Activated naive CD4-positive, alpha-beta T cell treated with anti-CD3 and anti-CD28 coated beads for 36 hours (primary cell): ENCODE results near the gene LENEP. TPM values are rescaled to one million over a fixed set of nuclear protein-coding genes. Genes with fewer than 3 reads are reported as not detected.

Experiments used
- CTCF ChIA-PET: fragments of 350-600 bp; sonication (Branson Sonifier 250); formaldehyde crosslinking; loops from one replicate; lab custom pipeline; 2021; ENCODE audit warnings: antibody characterized with exemption; lab: Charles Lee
- DNase-seq: peaks from one replicate; pipeline ENCODE4 v3.0.0-alpha.2; 2020
- H3K27ac Mint-ChIP-seq: one replicate; pipeline ENCODE4 v1.8.0; 2021; ENCODE audit warnings: mild to moderate bottlenecking, mixed read lengths
- H3K27me3 Mint-ChIP-seq: one replicate; pipeline ENCODE4 v1.8.0; 2021; ENCODE audit warnings: low read depth, mixed read lengths
- H3K36me3 Mint-ChIP-seq: one replicate; pipeline ENCODE4 v1.8.0; 2021; ENCODE audit warnings: low read depth, mixed read lengths
- H3K4me1 Mint-ChIP-seq: one replicate; pipeline ENCODE4 v1.8.0; 2021; ENCODE audit warnings: low read depth, mixed read lengths
- H3K4me3 Mint-ChIP-seq: one replicate; pipeline ENCODE4 v1.8.0; 2021; ENCODE audit warnings: mild to moderate bottlenecking, moderate library complexity, mixed read lengths
- H3K9me3 Mint-ChIP-seq: one replicate; pipeline ENCODE4 v1.8.0; 2021; ENCODE audit warnings: mixed read lengths
- intact Hi-C: fragments of 100-400 bp; cut with micrococcal nuclease; formaldehyde crosslinking; loops from one replicate; pipeline ENCODE4 v1.15.1; 2023
- total RNA-seq, 2 experiments: library from RNA; stranded (reverse); gene quantifications; one replicate each; pipeline ENCODE4 v1.2.3, GENCODE V29; 2021

Gene LENEP
- total RNA-seq, 2 experiments from 2014 or later, result 0.36 to 0.99 TPM

DNA sequence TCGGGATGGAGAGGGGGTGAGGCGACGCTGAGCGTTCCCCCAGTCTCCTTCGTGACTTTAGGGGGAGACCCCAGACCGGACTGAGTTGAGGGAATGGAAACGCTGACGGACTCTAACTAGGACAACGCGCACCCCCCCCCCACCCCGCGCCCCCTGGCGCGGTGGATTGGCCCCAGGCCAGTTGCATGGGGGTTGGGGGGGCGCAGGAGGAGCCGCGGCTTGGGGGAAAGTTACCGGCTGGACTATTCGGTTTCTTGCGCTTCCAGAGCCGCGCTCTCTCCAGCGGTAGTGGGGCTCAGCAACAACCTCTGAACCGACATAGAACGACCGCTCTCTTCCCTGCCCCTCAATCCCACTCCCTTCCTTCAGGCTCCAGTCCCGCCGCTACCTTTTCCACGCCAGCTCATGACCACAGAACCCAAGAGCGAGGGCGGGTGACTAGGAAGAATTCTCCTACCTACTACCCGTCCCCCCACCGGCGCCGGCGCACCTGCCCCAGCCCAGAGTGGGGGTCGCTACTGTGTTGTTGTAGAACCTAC lies 9.9 kb downstream of the LENEP start:
- Mint-ChIP-seq H3K4me1 (peaks cover 51% of the 10 kb centered on the region), H3K4me3 (peak overlapping the region; percentile 88), H3K27ac (peak overlapping the region; percentile 100), H3K36me3 (peaks cover 13% of the 10 kb centered on the region), H3K9me3 (no peaks in the 10 kb centered on the region), H3K27me3 (no peaks in the 10 kb centered on the region)
- peak; percentile 51 for DNase-seq
- intact Hi-C loops, result loop anchor here (5.0 to 10.0 kb wide), 5 partner anchors 189 to 1038 kb away; partner anchors contain the start of genes AQP10, ATP8B2, CREB3L4 and IL6R
- CTCF ChIA-PET, result interaction anchor here (0.8 to 1.8 kb wide), 5 partner anchors 10 to 48 kb away, joined by 3 to 8 read pairs (median 4); partner anchors contain the start of gene ADAM15

DNA sequence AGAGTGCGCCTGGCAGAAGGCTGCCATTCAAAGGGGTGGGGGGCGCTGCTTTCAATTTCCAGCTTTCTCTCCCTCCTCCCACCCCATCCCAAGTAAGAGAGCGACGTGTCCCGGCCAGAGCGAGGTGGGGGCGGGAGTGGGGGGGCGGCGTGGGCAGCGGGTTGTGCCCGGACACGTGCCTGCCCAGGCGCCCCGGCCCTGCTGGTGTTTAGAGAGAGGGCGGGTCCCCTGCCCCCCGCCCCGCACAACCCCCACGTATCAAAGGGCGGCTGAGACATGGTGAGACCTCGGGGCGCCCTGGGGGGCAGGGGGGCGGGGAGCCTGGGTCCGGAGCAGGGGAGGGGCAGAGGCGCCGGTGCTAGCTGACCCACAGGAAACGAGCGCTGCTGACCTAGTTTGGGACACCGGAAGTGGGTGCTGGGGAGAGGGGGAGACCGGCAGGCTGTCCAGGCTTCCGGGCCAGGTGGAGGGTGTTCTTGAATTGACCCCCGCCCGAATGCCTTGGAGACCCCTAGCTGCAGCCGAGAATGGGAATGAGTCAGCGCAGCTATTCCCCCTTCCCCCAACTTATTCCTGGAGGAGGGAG lies 10.5 kb downstream of the LENEP start:
- intact Hi-C loops, result loop anchor here (1.0 to 10.0 kb wide), 6 partner anchors 188 to 1039 kb away; partner anchors contain the start of genes ADAR, AQP10, ATP8B2 and CREB3L4
- no peaks in the 10 kb centered on the region for H3K27me3 Mint-ChIP-seq
- peaks cover 15% of the 10 kb centered on the region for H3K36me3 Mint-ChIP-seq
- peaks cover 51% of the 10 kb centered on the region for H3K4me1 Mint-ChIP-seq
- peak overlapping the region; percentile 100 for H3K27ac Mint-ChIP-seq
- CTCF ChIA-PET, result interaction anchor here (0.8 to 1.8 kb wide), 4 partner anchors 9 to 20 kb away, joined by 3 to 8 read pairs (median 4); no protein-coding TSS in a partner anchor
- peak overlapping the region; percentile 88 for H3K4me3 Mint-ChIP-seq
- H3K9me3 Mint-ChIP-seq, result no peaks in the 10 kb centered on the region
- peak; percentile 55 for DNase-seq

- CTCF ChIA-PET, result interaction anchor here (0.6 to 1.7 kb wide), 3 partner anchors 11 to 31 kb away, joined by 3 to 4 read pairs (median 4); no protein-coding TSS in a partner anchor
- intact Hi-C loops, result loop anchor here (1.0 to 10.0 kb wide), 6 partner anchors 188 to 1040 kb away; partner anchors contain the start of genes ADAR, AQP10, ATP8B2 and CREB3L4
- H3K27me3 Mint-ChIP-seq, result no peaks in the 10 kb centered on the region
Measured at GRCh38 chr1:155004352-155005075, 11.1 kb downstream of the LENEP start.

GRCh38 chr1:155005076-155006011 lies 12.0 kb downstream of the LENEP start:
- DNase-seq, result peak; percentile 39
- peaks cover 44% of the 10 kb centered on the region for H3K4me1 Mint-ChIP-seq
- CTCF ChIA-PET, result interaction anchor here (0.6 to 1.9 kb wide), 2 partner anchors 11 to 32 kb away, joined by 3 to 17 read pairs; no protein-coding TSS in a partner anchor
- H3K27me3 Mint-ChIP-seq, result no peaks in the 10 kb centered on the region
- H3K36me3 Mint-ChIP-seq, result peaks cover 29% of the 10 kb centered on the region
- H3K4me3 Mint-ChIP-seq, result peak overlapping the region; percentile 88
- peak overlapping the region; percentile 100 for H3K27ac Mint-ChIP-seq
- H3K9me3 Mint-ChIP-seq, result no peaks in the 10 kb centered on the region
- intact Hi-C loops, result loop anchor here (10.0 kb wide), 2 partner anchors 681 to 1041 kb away; partner anchors contain the start of genes AQP10, ATP8B2, CREB3L4 and SLC39A1

More at GRCh38 chr1:155004352-155005075, 11.1 kb downstream of the LENEP start:
- Mint-ChIP-seq H3K4me3 (peak overlapping the region; percentile 88), H3K4me1 (peaks cover 46% of the 10 kb centered on the region), H3K9me3 (no peaks in the 10 kb centered on the region), H3K36me3 (peaks cover 21% of the 10 kb centered on the region), H3K27ac (peak overlapping the region; percentile 100)
- peak; percentile 66 for DNase-seq

DNA sequence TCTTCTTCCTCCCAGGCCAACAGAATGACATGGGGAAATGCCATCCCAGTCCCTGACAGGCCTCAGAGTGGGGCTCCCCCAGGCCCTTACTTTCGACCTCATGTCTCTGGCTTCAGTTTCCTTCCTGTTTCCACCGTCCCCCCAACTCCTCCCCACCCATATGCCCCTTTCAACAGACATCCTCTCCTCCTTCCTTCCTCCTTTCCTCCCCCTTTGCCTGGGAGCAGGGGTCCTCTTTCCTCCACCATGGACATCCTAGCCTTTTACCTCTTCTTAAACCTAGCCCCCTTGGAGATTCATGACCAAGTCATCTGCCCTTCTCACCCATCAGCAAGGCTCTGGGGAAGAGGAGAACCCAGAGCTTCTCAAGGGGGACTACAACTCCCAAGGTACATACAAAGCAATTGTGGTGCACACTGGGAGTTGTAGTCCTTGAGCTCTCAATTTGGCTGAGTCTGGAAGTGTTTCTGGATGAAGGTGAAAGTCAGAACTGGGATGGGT lies 13.3 kb downstream of the LENEP start:
- peaks cover 55% of the 10 kb centered on the region for H3K4me1 Mint-ChIP-seq
- peak overlapping the region; percentile 100 for H3K27ac Mint-ChIP-seq
- no peaks in the 10 kb centered on the region for H3K9me3 Mint-ChIP-seq
- intact Hi-C loops, result loop anchor here (10.0 kb wide), 2 partner anchors 682 to 1042 kb away; partner anchors contain the start of genes AQP10, ATP8B2, CREB3L4 and SLC39A1
- H3K27me3 Mint-ChIP-seq, result no peaks in the 10 kb centered on the region
- peak; percentile 75 for DNase-seq
- CTCF ChIA-PET, result interaction anchor here (0.6 to 2.8 kb wide), 3 partner anchors 9 to 11 kb away, joined by 3 to 21 read pairs (median 17); no protein-coding TSS in a partner anchor
- peak overlapping the region; percentile 76 for H3K4me3 Mint-ChIP-seq
- peaks cover 36% of the 10 kb centered on the region for H3K36me3 Mint-ChIP-seq

DNA sequence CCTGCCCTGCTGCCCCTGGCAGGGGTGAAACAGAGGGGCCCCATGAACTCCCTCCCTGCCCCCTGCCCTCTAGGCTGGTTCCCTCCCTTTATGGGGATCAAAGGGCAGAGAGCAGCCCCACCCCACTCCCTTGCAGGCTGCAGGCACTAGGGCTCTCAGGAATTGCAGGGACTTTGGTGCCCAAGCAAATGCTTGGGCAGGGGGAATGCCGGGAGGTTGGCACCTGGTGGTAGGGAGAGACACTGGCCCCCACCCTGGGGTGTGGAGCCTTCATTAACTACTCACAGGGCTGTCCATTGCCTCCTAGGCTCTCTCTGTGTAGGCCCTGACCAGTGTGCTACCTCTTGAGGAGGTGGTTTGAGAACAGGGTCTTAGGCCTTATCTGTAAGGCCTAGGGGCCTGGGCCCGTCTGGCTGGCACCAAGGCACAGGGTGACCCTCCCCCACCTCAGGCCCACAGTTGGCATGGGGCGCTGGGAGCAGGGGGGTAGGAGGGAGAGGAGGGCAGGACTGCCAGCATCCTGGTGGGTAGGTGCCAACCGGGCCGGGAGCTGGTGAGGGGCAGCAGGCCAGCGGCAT lies 14.0 kb downstream of the LENEP start:
- peaks cover 60% of the 10 kb centered on the region for H3K4me1 Mint-ChIP-seq
- no peaks in the 10 kb centered on the region for H3K9me3 Mint-ChIP-seq
- H3K36me3 Mint-ChIP-seq, result peaks cover 39% of the 10 kb centered on the region
- intact Hi-C loops, result loop anchor here (10.0 kb wide), 2 partner anchors 683 to 1043 kb away; partner anchors contain the start of genes AQP10, ATP8B2, CREB3L4 and SLC39A1
- no peak for DNase-seq
- no peaks in the 10 kb centered on the region for H3K27me3 Mint-ChIP-seq
- peak overlapping the region; percentile 100 for H3K27ac Mint-ChIP-seq
- CTCF ChIA-PET, result interaction anchor here (1.1 to 2.8 kb wide), 6 partner anchors 9 to 63 kb away, joined by 3 to 21 read pairs (median 6); no protein-coding TSS in a partner anchor
- peak overlapping the region; percentile 76 for H3K4me3 Mint-ChIP-seq

DNA sequence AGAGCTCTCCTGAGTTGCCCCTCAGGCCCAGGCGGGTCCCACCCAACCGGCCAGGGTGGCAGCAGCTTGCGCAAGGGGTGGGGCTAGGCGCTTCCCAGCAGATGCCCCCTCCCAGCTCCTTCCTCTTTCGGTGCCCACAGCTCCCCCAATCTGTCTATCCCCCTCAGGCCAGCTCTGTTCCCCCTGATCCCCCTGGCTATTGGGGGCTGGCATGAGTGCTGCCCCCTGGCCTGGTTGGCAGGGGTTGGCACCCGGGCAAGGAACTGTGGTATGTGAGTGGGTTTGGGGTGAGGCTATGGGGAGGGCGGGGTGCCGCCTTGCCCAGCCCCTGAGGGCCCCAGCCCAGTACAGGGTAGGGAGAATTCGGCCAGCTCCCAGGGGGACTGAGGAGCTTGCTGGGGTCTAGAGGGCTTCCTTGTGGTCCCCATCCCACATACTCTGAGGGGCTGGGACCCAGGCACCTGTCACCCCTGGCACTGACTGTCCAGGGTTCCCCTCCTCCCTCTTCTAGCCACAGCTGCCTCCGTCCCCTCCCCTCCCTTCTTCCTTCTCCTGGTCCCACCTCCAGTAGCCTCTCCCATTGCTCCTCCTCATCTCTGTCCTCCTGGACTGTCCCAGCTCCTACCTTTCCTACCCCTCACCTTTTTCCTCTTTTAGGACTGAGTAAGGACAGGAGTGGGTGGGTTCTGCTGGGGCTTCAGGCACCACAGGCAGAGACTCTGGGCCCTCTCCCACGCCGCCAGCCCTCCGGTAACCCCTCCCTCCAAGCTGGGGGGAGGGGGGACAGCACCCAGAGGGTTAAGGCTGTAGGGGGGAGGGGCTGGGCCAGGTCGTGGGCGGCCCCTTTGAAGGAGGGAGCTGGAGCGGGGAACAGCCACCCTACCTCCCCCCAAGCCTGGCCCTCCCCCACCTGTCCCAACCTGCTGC lies 14.9 kb downstream of the LENEP start:
- peaks cover 69% of the 10 kb centered on the region for H3K4me1 Mint-ChIP-seq
- peaks cover 42% of the 10 kb centered on the region for H3K36me3 Mint-ChIP-seq
- peak overlapping the region; percentile 98 for H3K27ac Mint-ChIP-seq
- CTCF ChIA-PET, result interaction anchor here (1.0 to 2.8 kb wide), 7 partner anchors 8 to 64 kb away, joined by 3 to 21 read pairs (median 4); partner anchors contain the start of gene ADAM15
- intact Hi-C loops, result loop anchor here (10.0 kb wide), 2 partner anchors 683 to 1043 kb away; partner anchors contain the start of genes AQP10, ATP8B2, CREB3L4 and SLC39A1
- H3K9me3 Mint-ChIP-seq, result no peaks in the 10 kb centered on the region
- peak overlapping the region; percentile 97 for H3K4me3 Mint-ChIP-seq
- DNase-seq, result peak; percentile 88
- no peaks in the 10 kb centered on the region for H3K27me3 Mint-ChIP-seq

DNA sequence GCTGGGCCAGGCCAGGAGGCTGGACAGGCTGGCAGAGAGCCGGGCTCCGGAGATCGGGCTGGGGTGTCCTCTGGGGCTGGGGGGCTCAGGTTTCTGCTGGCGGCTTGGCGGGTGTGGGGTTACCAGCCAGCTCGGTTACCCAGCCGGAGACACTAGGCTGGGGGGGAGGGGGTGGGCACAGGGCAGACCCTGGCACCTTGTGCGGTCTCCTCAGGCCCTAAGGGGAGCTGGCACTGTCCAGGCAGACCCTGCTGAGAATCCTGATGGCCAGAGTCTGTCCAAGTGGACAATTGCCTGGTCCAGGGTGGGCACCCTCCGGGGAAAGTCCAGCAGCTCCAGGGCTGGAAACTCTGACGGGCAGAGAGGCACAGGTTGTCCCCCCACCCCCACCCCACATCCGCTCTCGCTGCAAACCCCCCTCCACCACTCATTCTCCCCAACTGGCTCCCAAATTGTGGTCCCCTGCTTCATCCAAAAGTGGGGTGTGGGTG lies 15.9 kb downstream of the LENEP start:
- intact Hi-C loops, result loop anchor here (1.0 to 10.0 kb wide), 3 partner anchors 8 to 1044 kb away; partner anchors contain the start of genes AQP10, ATP8B2, CREB3L4 and SLC39A1
- peak; percentile 73 for DNase-seq
- Mint-ChIP-seq H3K4me1 (peaks cover 74% of the 10 kb centered on the region), H3K4me3 (peak overlapping the region; percentile 97), H3K27me3 (no peaks in the 10 kb centered on the region), H3K27ac (peak overlapping the region; percentile 98), H3K9me3 (no peaks in the 10 kb centered on the region), H3K36me3 (peaks cover 40% of the 10 kb centered on the region)
- CTCF ChIA-PET, result interaction anchor here (1.4 to 2.6 kb wide), 2 partner anchors 10 to 52 kb away, joined by 3 to 13 read pairs; no protein-coding TSS in a partner anchor

- peaks cover 40% of the 10 kb centered on the region for H3K36me3 Mint-ChIP-seq
- DNase-seq, result no peak
- H3K27ac Mint-ChIP-seq, result peak overlapping the region; percentile 98
- H3K27me3 Mint-ChIP-seq, result no peaks in the 10 kb centered on the region
- peak overlapping the region; percentile 97 for H3K4me3 Mint-ChIP-seq
- H3K4me1 Mint-ChIP-seq, result peaks cover 72% of the 10 kb centered on the region
- CTCF ChIA-PET, result interaction anchor here (1.4 to 2.6 kb wide), 2 partner anchors 10 to 52 kb away, joined by 3 to 13 read pairs; no protein-coding TSS in a partner anchor
- intact Hi-C loops, result loop anchor here (1.0 to 10.0 kb wide), 4 partner anchors 8 to 1045 kb away; partner anchors contain the start of genes AQP10, ATP8B2, CREB3L4 and SLC39A1
- no peaks in the 10 kb centered on the region for H3K9me3 Mint-ChIP-seq
Measured at GRCh38 chr1:155009742-155010141, 16.4 kb downstream of the LENEP start.
